HEK293T (cell line): ENCODE measurements around the gene MRPL11.
A peak's percentile ranks its signal among the peaks of the same experiment; 100 is the strongest.

ENCODE experiments used
- CTCF ChIA-PET: fragments of 350-600 bp; formaldehyde crosslinking; extraction: SDS; loops from one replicate; lab custom pipeline; 2021; ENCODE audit warnings: antibody characterized with exemption, inconsistent platforms; lab: Yijun Ruan, JAX
- POLR2A ChIA-PET: fragments of 350-600 bp; formaldehyde crosslinking; extraction: SDS; loops from one replicate; lab custom pipeline; 2020; ENCODE audit warnings: antibody characterized with exemption, inconsistent platforms; lab: Yijun Ruan, JAX
- DNase-seq: peaks from one replicate; pipeline ENCODE4 v3.0.0; 2012; ENCODE audit warnings: mixed read lengths; ENCODE audit errors: extremely low spot score
- ARNT ChIP-seq: fragments of 450-650 bp; IDR thresholded peaks from 2 replicates; pipeline ENCODE4 v1.6.1; 2017; ENCODE audit warnings: mild to moderate bottlenecking
- BHLHE40 ChIP-seq: fragments of 450-650 bp; IDR thresholded peaks from 2 replicates; pipeline ENCODE4 v1.6.1; 2016; ENCODE audit warnings: mild to moderate bottlenecking, moderate library complexity, borderline replicate concordance
- CTBP1 ChIP-seq: fragments of 450-650 bp; IDR thresholded peaks from 2 replicates; pipeline ENCODE4 v1.6.1; 2016; ENCODE audit warnings: borderline replicate concordance
- ELF4 ChIP-seq: fragments of 450-650 bp; IDR thresholded peaks from 2 replicates; pipeline ENCODE4 v1.6.1; 2017; ENCODE audit warnings: antibody characterized with exemption
- FOXA1 ChIP-seq: fragments of 450-650 bp; IDR thresholded peaks from 2 replicates; pipeline ENCODE4 v1.6.1; 2016; ENCODE audit warnings: mild to moderate bottlenecking
- FOXK2 ChIP-seq: fragments of 450-650 bp; IDR thresholded peaks from 2 replicates; pipeline ENCODE4 v1.6.1; 2016; ENCODE audit warnings: mild to moderate bottlenecking
- FOXM1 ChIP-seq: fragments of 450-650 bp; IDR thresholded peaks from 2 replicates; pipeline ENCODE4 v1.6.1; 2017; ENCODE audit warnings: mild to moderate bottlenecking, borderline replicate concordance
- HDGF ChIP-seq: fragments of 450-650 bp; IDR thresholded peaks from 2 replicates; pipeline ENCODE4 v1.6.1; 2017; ENCODE audit warnings: antibody characterized with exemption, borderline replicate concordance
- L3MBTL2 ChIP-seq: fragments of 450-650 bp; conservative IDR thresholded peaks from 2 replicates; pipeline ENCODE4 v1.6.1; 2016; ENCODE audit warnings: mild to moderate bottlenecking
- LEF1 ChIP-seq: fragments of 450-650 bp; IDR thresholded peaks from 2 replicates; pipeline ENCODE4 v1.6.1; 2017; ENCODE audit warnings: mild to moderate bottlenecking, borderline replicate concordance
- NFRKB ChIP-seq: fragments of 450-650 bp; IDR thresholded peaks from 2 replicates; pipeline ENCODE4 v1.6.1; 2016; ENCODE audit warnings: mild to moderate bottlenecking, moderate library complexity
- SP1 ChIP-seq: fragments of 450-650 bp; IDR thresholded peaks from 2 replicates; pipeline ENCODE4 v1.6.1; 2017
- SUZ12 ChIP-seq: fragments of 450-650 bp; IDR thresholded peaks from 2 replicates; pipeline ENCODE4 v1.6.1; 2016; ENCODE audit warnings: mild to moderate bottlenecking
- TARDBP ChIP-seq: fragments of 450-650 bp; IDR thresholded peaks from 2 replicates; pipeline ENCODE4 v1.6.1; 2016
- ZNF384 ChIP-seq: fragments of 450-650 bp; IDR thresholded peaks from 2 replicates; pipeline ENCODE4 v1.6.1; 2016
- TF ChIP-seq, protein P1 (sequence below): fragments of 450-650 bp; IDR thresholded peaks from 2 replicates; pipeline ENCODE4 v1.6.1; 2016

MRPL11 gene

GRCh38 chr11:66421492-66422205, 17.0 kb downstream of the MRPL11 start:
- DNase-seq, result peak; percentile 90
- POLR2A ChIA-PET, result interaction anchor here (0.8 to 1.1 kb wide), 3 partner anchors 11 to 45 kb away, joined by 3 to 6 read pairs (median 3); partner anchors contain the start of genes MRPL11 and PELI3
- CTCF ChIA-PET, result interaction anchor here (1.1 to 1.3 kb wide), 3 partner anchors 8 to 33 kb away, joined by 3 to 12 read pairs (median 4); no protein-coding TSS in a partner anchor
- TF ChIP-seq ARNT (peak; percentile 12; the same call in 1 of the 2 replicates), NFRKB (peak; percentile 90), SUZ12 (no peak), TARDBP (peak; percentile 91), CTBP1 (peak; percentile 86), FOXM1 (no peak)

DNA sequence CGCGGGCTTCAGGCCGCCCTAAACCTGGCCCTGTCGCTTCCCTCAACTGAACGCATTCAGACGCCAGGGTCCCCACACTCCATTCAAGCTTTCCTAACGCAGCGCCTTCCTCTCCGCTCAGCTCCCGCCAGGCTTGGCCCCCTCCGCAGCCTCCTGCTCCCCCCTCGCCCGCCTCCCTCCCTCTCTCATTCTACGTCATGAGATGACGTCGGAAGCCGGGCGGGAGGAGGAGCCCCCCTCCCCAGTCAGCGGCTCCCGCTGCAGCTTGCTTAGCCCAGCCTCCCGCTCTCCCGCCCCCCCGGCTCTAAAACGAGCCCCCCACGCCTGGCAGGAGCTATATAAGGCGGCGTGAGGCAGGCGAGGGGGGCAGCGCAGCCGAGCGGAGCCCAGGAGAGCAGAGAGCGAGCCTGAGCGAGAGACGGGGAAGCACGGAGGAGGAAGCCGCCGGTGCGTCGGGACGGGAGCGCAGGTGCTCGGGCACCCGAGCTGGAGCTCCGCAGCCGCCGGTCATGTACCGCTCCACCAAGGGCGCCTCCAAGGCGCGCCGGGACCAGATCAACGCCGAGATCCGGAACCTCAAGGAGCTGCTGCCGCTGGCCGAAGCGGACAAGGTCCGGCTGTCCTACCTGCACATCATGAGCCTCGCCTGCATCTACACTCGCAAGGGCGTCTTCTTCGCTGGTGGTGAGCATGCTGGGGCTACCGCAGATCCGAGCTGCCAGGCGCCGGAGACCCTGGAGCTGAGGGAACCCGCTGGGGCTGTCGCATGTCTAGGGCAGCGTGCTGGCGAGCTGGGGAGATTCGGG, 17.8 kb downstream of the MRPL11 start, which contains the start of gene NPAS4:
NPAS4 (plus strand) TSS at position 365 of the 806 bp plus-strand sequence; CDS start at position 510, 145 bp downstream.
- ChIA-PET POLR2A (interaction anchor here (0.8 to 1.2 kb wide), 4 partner anchors 10 to 46 kb away, joined by 3 to 6 read pairs (median 3); partner anchors contain the start of genes MRPL11 and PELI3), CTCF (interaction anchor here (1.1 to 1.3 kb wide), 3 partner anchors 9 to 32 kb away, joined by 3 to 12 read pairs (median 4); no protein-coding TSS in a partner anchor)
- TF ChIP-seq FOXK2, result no peak
- no peak for TF ChIP-seq FOXA1
- TF ChIP-seq LEF1, result no peak
- no peak for TF ChIP-seq CTBP1
- TF ChIP-seq ZNF384, result no peak
- no peak for TF ChIP-seq ARNT
- no peak for TF ChIP-seq FOXM1
- TF ChIP-seq, protein P1, sequence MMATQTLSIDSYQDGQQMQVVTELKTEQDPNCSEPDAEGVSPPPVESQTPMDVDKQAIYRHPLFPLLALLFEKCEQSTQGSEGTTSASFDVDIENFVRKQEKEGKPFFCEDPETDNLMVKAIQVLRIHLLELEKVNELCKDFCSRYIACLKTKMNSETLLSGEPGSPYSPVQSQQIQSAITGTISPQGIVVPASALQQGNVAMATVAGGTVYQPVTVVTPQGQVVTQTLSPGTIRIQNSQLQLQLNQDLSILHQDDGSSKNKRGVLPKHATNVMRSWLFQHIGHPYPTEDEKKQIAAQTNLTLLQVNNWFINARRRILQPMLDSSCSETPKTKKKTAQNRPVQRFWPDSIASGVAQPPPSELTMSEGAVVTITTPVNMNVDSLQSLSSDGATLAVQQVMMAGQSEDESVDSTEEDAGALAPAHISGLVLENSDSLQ, result no peak
- TF ChIP-seq NFRKB, result no peak
- DNase-seq, result no peak

GRCh38 chr11:66419825-66420224, 18.8 kb downstream of the MRPL11 start:
- no peak for DNase-seq
- POLR2A ChIA-PET, result interaction anchor here (1.2 kb wide), 1 partner anchor 9 kb away, joined by 3 read pairs; no protein-coding TSS in a partner anchor
- TF ChIP-seq, protein P1, result no peak
- no peak for TF ChIP-seq L3MBTL2
- TF ChIP-seq SUZ12, result no peak
- no peak for TF ChIP-seq NFRKB
- no peak for TF ChIP-seq BHLHE40
- no peak for TF ChIP-seq ZNF384
- TF ChIP-seq FOXA1, result no peak
- TF ChIP-seq CTBP1, result no peak
- no peak for TF ChIP-seq ELF4
- TF ChIP-seq FOXK2, result no peak
- TF ChIP-seq FOXM1, result no peak
- no peak for TF ChIP-seq LEF1
- CTCF ChIA-PET, result no interaction called here

- POLR2A ChIA-PET, result no interaction called here
- no peak for DNase-seq
- TF ChIP-seq ELF4, result no peak
- no peak for TF ChIP-seq NFRKB
- no peak for TF ChIP-seq BHLHE40
- no peak for TF ChIP-seq ARNT
- TF ChIP-seq HDGF, result no peak
- no peak for TF ChIP-seq FOXA1
- no peak for TF ChIP-seq CTBP1
- no peak for TF ChIP-seq TARDBP
- TF ChIP-seq ZNF384, result no peak
- TF ChIP-seq, protein P1, result no peak
- TF ChIP-seq LEF1, result no peak
- no peak for TF ChIP-seq SUZ12
- TF ChIP-seq SP1, result no peak
- no peak for TF ChIP-seq FOXM1
- no peak for TF ChIP-seq L3MBTL2
- no peak for TF ChIP-seq FOXK2
- CTCF ChIA-PET, result interaction anchor here (1.3 kb wide), 1 partner anchor 20 kb away, joined by 7 read pairs; the partner anchor contains the start of gene MRPL11
Observed at GRCh38 chr11:66418986-66419308, 19.7 kb downstream of the MRPL11 start.

DNA sequence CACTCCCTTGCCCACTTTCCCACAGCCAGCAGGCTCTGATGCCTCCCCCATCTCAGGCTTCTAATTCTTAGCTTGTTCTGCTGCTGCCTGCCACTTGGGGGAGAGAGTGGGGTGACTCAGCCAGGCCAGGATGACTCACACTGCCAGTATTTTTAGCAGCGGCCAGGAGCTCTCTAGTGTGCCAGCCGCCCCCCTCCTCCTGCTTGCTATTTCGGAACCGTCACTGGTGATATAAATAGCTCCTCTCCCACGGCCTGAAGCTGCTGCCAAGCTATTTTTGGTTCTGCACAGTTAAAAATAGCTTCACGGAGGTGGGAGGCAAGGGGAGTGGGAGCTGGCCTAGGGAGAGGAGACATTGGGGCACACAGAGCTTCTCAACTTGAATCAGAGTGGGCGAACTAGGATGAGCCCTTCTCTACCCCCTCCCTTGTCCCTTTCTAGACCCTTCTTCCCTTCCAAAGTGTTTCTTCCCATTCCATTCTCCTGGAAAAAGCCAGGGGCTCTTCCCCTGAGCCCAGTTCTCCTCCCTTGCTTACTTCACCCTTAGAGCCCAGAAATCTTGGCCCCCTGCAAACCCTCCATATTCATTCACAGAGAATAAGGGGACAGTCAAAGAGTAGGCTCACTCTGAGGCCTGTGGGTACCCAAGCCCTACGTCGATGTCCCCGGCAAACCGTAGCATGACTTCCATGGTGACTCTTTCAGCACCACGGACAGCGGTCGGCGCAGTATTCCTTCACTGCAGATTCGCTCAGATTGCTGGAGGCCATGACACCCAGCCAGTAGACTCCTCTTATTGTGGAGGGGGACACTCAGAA, 20.3 kb downstream of the MRPL11 start:
- DNase-seq, result peak; percentile 59
- CTCF ChIA-PET, result interaction anchor here (0.6 to 1.3 kb wide), 9 partner anchors 11 to 261 kb away, joined by 3 to 10 read pairs (median 4); partner anchors contain the start of gene MRPL11
- POLR2A ChIA-PET, result interaction anchor here (0.8 kb wide), 1 partner anchor 198 kb away, joined by 3 read pairs; the partner anchor contains the start of gene RBM14
- TF ChIP-seq FOXA1 (no peak), ZNF384 (no peak), ELF4 (no peak), SP1 (no peak), HDGF (no peak), ARNT (no peak), BHLHE40 (no peak), NFRKB (no peak), TARDBP (no peak), SUZ12 (no peak), L3MBTL2 (no peak), CTBP1 (no peak), LEF1 (no peak), FOXM1 (no peak), FOXK2 (no peak)
- TF ChIP-seq, protein P1, result no peak
